ENCODE data around the gene FBXO30.
A peak's percentile ranks its signal among the peaks of the same experiment; 100 is the strongest.

The FBXO30 gene

GRCh38 chr6:145814501-145815308, at the start of gene FBXO30:
Gene FBXO30 (minus strand): TSS chr6:145814795. CDS start chr6:145806405, 8,390 bp downstream.
- DNase-seq, result peak; percentile 87 to 92

GRCh38 chr6:145863988-145864616, 49.5 kb upstream of the FBXO30 start:
- no peak for DNase-seq

- no peak for DNase-seq
Observed at GRCh38 chr6:145863366-145863765, 48.8 kb upstream of the FBXO30 start.

GRCh38 chr6:145860562-145860961, 46.0 kb upstream of the FBXO30 start:
- no peak for DNase-seq

GRCh38 chr6:145850671-145851070, 36.1 kb upstream of the FBXO30 start:
- DNase-seq, result no peak

- no peak for DNase-seq
Observed at GRCh38 chr6:145848541-145848940, 33.9 kb upstream of the FBXO30 start.

GRCh38 chr6:145845557-145845956, 31.0 kb upstream of the FBXO30 start:
- DNase-seq, result no peak

GRCh38 chr6:145844933-145845540, 30.4 kb upstream of the FBXO30 start:
- peak in 1 of 2 experiments; percentile 33 for DNase-seq

GRCh38 chr6:145842693-145843546, 28.3 kb upstream of the FBXO30 start:
- DNase-seq, result no peak

GRCh38 chr6:145841668-145842067, 27.1 kb upstream of the FBXO30 start:
- no peak for DNase-seq

GRCh38 chr6:145839653-145840052, 25.1 kb upstream of the FBXO30 start:
- DNase-seq, result no peak

- DNase-seq, result no peak
Observed at GRCh38 chr6:145838305-145838704, 23.7 kb upstream of the FBXO30 start.

- DNase-seq, result no peak
Observed at GRCh38 chr6:145836772-145837171, 22.2 kb upstream of the FBXO30 start.

GRCh38 chr6:145836170-145836569, 21.6 kb upstream of the FBXO30 start:
- no peak for DNase-seq

- no peak for DNase-seq
Observed at GRCh38 chr6:145830612-145831011, 16.0 kb upstream of the FBXO30 start.

- DNase-seq, result no peak
Observed at GRCh38 chr6:145829950-145830349, 15.4 kb upstream of the FBXO30 start.

- no peak for DNase-seq
Observed at GRCh38 chr6:145829102-145829501, 14.5 kb upstream of the FBXO30 start.

GRCh38 chr6:145824344-145824743, 9.7 kb upstream of the FBXO30 start:
- no peak for DNase-seq

GRCh38 chr6:145823328-145823944, 8.8 kb upstream of the FBXO30 start:
- no peak for DNase-seq

- no peak for DNase-seq
Observed at GRCh38 chr6:145822456-145822855, 7.9 kb upstream of the FBXO30 start.

GRCh38 chr6:145819994-145820393, 5.4 kb upstream of the FBXO30 start:
- no peak for DNase-seq

- no peak for DNase-seq
Observed at GRCh38 chr6:145818796-145819195, 4.2 kb upstream of the FBXO30 start.

GRCh38 chr6:145816392-145816791, 1.8 kb upstream of the FBXO30 start:
- no peak for DNase-seq
